BLaER1 treated with 17β-estradiol and CSF1 and Interleukin-3, amounts not matched to agents 10 nM and 100 nM (cell line): ENCODE data around the gene KCTD1.

Source experiments
- H3K27ac ChIP-seq, 11 experiments: shearing (Covaris generic); formaldehyde crosslinking; 2 replicates each; pipeline ENCODE4 v1.8.1; 2022
- H3K27me3 ChIP-seq, 11 experiments: shearing (Covaris generic); formaldehyde crosslinking; 2 replicates each; pipeline ENCODE4 v1.8.1; 2022
- H3K36me3 ChIP-seq, 11 experiments: shearing (Covaris generic); formaldehyde crosslinking; 2 replicates each; pipeline ENCODE4 v1.8.1; 2022
- H3K4me1 ChIP-seq, 10 experiments: shearing (Covaris generic); formaldehyde crosslinking; 2 replicates each; pipeline ENCODE4 v1.8.1; 2022
- H3K4me2 ChIP-seq, 11 experiments: shearing (Covaris generic); formaldehyde crosslinking; 2 replicates each; pipeline ENCODE4 v1.8.1; 2022
- H3K4me3 ChIP-seq, 10 experiments: shearing (Covaris generic); formaldehyde crosslinking; 2 replicates each; pipeline ENCODE4 v1.8.1; 2022
- H3K9ac ChIP-seq, 11 experiments: shearing (Covaris generic); formaldehyde crosslinking; 2 replicates each; pipeline ENCODE4 v1.8.1; 2022
- H3K9me3 ChIP-seq, 11 experiments: shearing (Covaris generic); formaldehyde crosslinking; replicated peaks in 1 of 11; 2 replicates each; pipeline ENCODE4 v1.8.1; 2022
- H4K20me1 ChIP-seq, 11 experiments: shearing (Covaris generic); formaldehyde crosslinking; 2 replicates each; pipeline ENCODE4 v1.8.1; 2022
- Cebpa-rat ChIP-seq, 11 experiments: shearing (Covaris generic); IDR thresholded peaks; 2 replicates each; pipeline ENCODE4 v1.8.1; 2022

The KCTD1 gene

DNA sequence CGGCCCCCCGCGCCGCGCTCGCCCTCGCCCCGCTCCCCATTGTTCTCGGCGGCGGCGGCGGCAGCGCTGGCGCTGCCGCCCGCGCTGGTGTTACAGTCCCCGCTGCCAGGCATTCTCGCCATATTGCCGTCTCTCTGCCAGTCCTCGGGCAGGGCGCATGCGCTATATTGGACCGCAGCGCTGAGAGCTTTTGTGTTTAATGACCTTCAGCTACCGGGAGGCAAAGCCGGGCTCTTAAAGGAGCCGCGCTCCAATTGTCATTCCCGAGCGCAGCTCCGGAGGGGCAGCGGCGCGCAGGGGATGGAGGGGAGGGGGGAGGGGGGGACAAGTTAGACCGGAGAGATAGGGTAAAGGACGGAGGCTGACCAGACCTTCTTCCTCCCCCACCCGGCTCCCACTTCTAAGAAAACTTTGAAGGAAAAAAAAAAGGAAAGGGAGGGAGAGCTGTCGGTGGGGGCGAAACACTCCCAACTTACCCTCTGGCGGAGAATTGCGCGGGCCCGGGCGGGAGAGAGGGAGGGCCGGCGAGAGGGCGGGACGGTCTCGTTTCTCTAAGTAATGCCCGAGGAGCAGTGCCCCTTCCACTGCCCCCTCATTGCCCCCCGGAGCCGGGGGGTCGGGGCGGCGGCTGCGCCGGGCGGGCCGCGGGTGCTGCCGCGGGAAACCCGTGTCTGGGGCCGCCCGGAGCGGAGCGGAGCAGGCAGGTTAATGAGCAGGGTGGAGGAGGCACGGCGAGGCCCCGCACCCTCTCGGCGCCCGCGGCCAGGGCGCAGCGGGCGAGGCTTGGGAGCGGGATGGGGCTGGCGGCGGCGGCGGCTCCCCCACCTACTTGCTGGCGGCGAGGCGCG lies at the start of gene KCTD1:
TSS of gene KCTD1 (minus strand) at position 139 of the 848 bp plus-strand sequence. CDS start at position 122, 17 bp downstream.
- no peak for TF ChIP-seq Cebpa-rat (IDR thresholded peaks at IDR 0.05)
- H3K4me3 ChIP-seq, result peak within 1 kb of the TSS; percentile 72 to 93 (median 90)
- peak within 1 kb of the TSS; percentile 96 to 100 (median 100) for H3K4me2 ChIP-seq
- H3K27ac ChIP-seq, result peak within 1 kb of the TSS in 10 of 11 experiments; percentile 47 to 85 (median 78); a peak in 19 of 22 replicates
- peak within 1 kb of the TSS; percentile 78 to 88 (median 85) for H3K9ac ChIP-seq
- peaks cover 0 to 64% (median 40%) of the 10 kb centered on the region in 11 experiments; a peak in 18 of 22 replicates for H4K20me1 ChIP-seq
- H3K27me3 ChIP-seq, result peaks cover 49 to 50% (median 49%) of the 10 kb centered on the region in 11 experiments
- no peaks in the 10 kb centered on the region; a peak in 1 of 22 replicates for H3K9me3 ChIP-seq
- H3K36me3 ChIP-seq, result peaks cover 0 to 6% (median 0%) of the 10 kb centered on the region in 11 experiments; a peak in 1 of 22 replicates
- peaks cover 45 to 57% (median 49%) of the 10 kb centered on the region in 10 experiments for H3K4me1 ChIP-seq

DNA sequence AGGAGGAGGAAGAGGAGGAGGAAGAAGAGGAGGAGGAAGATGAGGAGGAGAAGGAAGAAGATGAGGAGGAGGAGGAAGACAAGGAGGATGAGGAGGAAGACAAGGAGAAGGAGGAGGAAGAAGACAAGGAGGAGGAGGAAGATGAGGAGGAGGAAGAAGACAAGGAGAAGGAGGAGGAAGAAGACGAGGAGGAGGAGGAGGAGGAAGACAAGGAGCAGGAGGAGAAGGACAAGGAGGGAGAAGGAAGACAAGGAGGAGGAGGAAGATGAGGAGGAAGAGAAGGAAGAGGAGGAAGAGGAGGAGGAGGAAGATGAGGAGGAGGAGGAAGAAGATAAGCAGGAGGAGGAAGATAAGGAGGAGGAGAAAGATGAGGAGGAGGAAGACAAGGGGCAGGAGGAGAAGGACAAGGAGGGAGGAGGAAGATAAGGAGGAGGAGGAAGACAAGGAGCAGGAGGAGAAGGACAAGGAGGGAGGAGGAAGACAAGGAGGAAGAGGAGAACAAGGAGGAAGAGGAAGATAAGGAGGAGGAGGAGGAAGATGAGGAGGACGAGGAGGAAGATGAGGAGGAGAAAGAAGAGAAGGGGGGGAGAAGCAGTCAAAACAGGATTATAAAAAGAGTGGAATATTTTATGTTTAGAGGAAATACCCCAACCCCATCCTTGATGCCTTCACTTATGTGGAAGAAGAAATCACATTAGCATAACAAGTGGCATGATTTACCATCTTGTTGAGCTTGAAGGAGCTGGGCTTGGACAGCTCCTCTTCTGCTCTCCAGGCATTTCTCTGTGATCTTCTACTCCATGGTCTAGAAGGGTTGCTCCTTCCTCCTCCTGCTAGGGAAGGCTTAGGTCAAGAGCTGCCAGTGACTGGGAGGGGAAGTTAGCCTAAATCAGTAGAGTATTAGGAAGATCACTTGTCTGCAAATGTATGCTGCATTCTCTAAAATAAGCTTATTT lies 45.3 kb upstream of the KCTD1 start:
- Histone ChIP-seq H3K4me3 (no peak overlapping the region), H3K36me3 (no peaks in the 10 kb centered on the region), H3K9me3 (peaks cover 0 to 7% (median 0%) of the 10 kb centered on the region in 11 experiments; a peak in 1 of 22 replicates), H3K27ac (no peak overlapping the region), H4K20me1 (no peaks in the 10 kb centered on the region), H3K27me3 (no peaks in the 10 kb centered on the region), H3K4me2 (no peak overlapping the region), H3K4me1 (no peaks in the 10 kb centered on the region), H3K9ac (no peak overlapping the region)
- no peak for TF ChIP-seq Cebpa-rat (IDR thresholded peaks at IDR 0.05)

- Histone ChIP-seq H3K4me2 (no peak overlapping the region), H3K9me3 (peaks cover 0 to 5% (median 0%) of the 10 kb centered on the region in 11 experiments; a peak in 3 of 22 replicates), H3K9ac (no peak overlapping the region), H3K4me3 (no peak overlapping the region), H3K27ac (no peak overlapping the region), H3K4me1 (no peaks in the 10 kb centered on the region), H3K36me3 (no peaks in the 10 kb centered on the region), H3K27me3 (no peaks in the 10 kb centered on the region), H4K20me1 (no peaks in the 10 kb centered on the region)
- no peak for TF ChIP-seq Cebpa-rat (IDR thresholded peaks at IDR 0.05)
These were observed 36.4 kb upstream of the KCTD1 start for GRCh38 chr18:26584745-26585144.

DNA sequence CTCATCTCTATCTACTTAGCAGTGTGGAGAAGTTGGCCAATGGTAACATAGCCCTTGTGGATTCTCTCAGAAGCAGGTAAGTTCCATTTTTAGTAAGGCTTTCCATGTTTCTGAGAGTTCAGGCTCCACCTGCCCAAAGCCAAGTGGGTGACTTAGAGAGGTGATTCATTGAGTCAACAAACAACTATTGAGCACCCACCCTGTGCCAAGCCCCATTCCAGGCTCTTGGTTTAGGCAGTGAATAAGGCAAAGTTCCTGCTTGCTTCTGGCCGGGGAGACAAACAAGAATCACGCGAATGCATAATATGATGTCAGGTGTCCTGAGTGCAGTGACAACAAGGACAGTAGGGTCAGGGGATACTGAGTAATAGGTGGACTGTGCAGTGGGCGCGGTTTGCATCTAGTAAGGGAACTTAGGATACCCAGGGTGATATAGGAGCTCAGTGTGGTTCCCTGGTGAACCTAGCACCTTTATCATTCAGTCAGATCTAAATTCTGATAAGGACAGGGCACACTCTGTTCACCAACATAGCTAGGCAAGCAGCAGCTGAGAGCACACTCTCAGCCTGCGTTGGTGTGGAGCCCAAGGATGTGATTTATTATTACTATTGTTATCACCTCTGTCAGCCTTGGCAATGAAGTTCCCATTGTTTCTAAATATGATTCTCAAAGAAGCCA lies 31.7 kb upstream of the KCTD1 start:
- H3K4me3 ChIP-seq, result no peak overlapping the region
- no peak for TF ChIP-seq Cebpa-rat (IDR thresholded peaks at IDR 0.05)
- H3K9ac ChIP-seq, result no peak overlapping the region
- H3K9me3 ChIP-seq, result no peaks in the 10 kb centered on the region
- H3K27me3 ChIP-seq, result peaks cover 13 to 21% (median 14%) of the 10 kb centered on the region in 11 experiments
- H3K27ac ChIP-seq, result no peak overlapping the region
- peaks cover 3 to 17% (median 6%) of the 10 kb centered on the region in 10 experiments; a peak in 13 of 20 replicates for H3K4me1 ChIP-seq
- H4K20me1 ChIP-seq, result no peaks in the 10 kb centered on the region
- no peak overlapping the region for H3K4me2 ChIP-seq
- H3K36me3 ChIP-seq, result no peaks in the 10 kb centered on the region

- Histone ChIP-seq H3K9me3 (no peaks in the 10 kb centered on the region), H3K4me1 (peaks cover 4 to 18% (median 7%) of the 10 kb centered on the region in 10 experiments; a peak in 13 of 20 replicates), H3K27ac (no peak overlapping the region), H3K36me3 (no peaks in the 10 kb centered on the region), H3K4me2 (peak overlapping the region in 3 of 11 experiments; percentile 43 to 62 (median 47); a peak in 4 of 22 replicates), H3K4me3 (no peak overlapping the region), H3K27me3 (peaks cover 25 to 38% (median 29%) of the 10 kb centered on the region in 11 experiments), H4K20me1 (no peaks in the 10 kb centered on the region), H3K9ac (no peak overlapping the region)
- TF ChIP-seq Cebpa-rat (IDR thresholded peaks at IDR 0.05), result no peak
These were observed 27.5 kb upstream of the KCTD1 start for GRCh38 chr18:26575865-26576217.

DNA sequence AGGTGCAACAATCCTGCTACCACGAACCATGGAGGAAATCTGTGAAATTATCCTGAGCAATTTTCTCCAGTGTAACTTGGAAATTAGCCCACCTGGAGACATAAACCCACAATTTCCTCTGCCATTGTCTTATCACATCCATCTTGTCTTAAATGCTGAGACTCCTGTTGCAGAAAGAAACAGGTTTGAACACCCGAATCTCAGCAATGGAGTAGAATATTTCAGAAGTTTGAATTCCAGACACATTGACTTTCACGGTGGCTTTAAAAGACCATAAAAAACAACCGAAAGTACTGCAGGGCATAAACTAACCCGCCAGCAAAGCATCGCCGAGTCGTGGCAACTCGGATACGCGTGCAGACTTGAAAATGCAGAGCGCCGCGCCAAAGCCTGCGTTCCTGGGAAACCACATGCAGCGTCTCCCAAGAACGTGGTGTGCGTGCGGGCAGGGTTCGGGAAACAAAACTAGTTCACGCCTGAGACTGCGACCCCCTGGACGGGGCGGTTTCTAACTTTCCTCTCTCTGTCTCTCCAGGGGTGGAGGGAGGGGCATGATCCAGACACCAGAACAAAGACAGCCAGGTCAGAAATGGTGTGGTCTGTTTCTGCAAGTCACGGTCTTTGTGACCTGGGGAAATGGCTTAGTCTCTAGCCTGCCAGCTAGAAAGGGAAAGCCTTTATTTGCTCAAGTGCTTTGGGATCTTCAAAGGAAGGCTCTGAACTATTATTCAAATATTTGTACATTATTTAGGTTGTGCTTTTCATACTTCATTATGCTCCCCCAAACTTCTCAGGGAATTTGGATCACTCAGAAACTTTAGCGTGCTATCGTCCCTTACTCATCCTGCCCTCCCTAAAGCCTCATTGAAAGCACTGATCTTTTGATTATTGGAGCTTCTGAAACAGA lies 26.9 kb upstream of the KCTD1 start:
- Histone ChIP-seq H3K9me3 (no peaks in the 10 kb centered on the region), H3K36me3 (no peaks in the 10 kb centered on the region), H3K4me2 (peak overlapping the region; percentile 16 to 78 (median 54); a peak in 21 of 22 replicates), H4K20me1 (no peaks in the 10 kb centered on the region), H3K4me1 (peaks cover 4 to 18% (median 7%) of the 10 kb centered on the region in 10 experiments; a peak in 13 of 20 replicates), H3K9ac (peak overlapping the region in 1 of 11 experiments; percentile 22; a peak in 1 of 22 replicates), H3K27me3 (peaks cover 25 to 38% (median 29%) of the 10 kb centered on the region in 11 experiments), H3K27ac (no peak overlapping the region), H3K4me3 (peak overlapping the region in 4 of 10 experiments; percentile 15 to 33 (median 22); a peak in 5 of 20 replicates)
- no peak for TF ChIP-seq Cebpa-rat (IDR thresholded peaks at IDR 0.05)

DNA sequence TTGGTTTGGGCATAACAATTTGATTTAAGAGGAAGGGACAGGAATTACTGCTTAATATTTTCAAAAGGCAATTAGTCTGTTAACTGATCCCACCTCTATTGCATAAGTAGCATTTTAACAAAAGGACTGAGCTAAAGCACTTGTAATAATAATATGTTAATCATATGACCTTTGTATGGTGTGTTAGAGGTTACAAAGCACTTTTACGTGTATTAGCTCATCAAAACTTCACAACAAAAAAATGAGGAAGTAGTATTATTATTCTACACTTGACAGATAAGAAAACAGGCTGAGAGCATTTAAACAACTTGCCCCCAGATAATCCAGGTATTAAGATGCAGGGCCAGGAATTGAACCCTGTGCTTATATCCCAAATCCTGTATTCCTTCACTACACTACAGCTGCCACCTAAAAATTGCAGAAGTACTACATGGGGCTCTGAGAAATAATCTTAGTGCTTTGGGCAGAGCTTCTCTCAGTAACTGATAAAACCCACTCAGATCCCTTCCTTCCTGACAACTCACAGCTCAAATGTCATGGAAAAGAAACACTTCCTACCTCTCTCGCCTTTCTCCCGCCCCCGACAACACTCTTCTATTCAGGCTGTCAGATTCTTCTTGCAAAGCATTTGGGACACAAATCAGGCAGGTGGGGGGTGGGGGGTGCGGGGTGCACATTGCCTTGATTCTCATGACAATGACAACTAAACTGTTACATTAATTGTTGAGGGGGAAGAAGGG lies 20.7 kb upstream of the KCTD1 start:
- H3K27me3 ChIP-seq, result peaks cover under 1 to 8% (median 4%) of the 10 kb centered on the region in 11 experiments; a peak in 17 of 22 replicates
- no peak for TF ChIP-seq Cebpa-rat (IDR thresholded peaks at IDR 0.05)
- H3K4me2 ChIP-seq, result no peak overlapping the region
- no peak overlapping the region for H3K27ac ChIP-seq
- H3K36me3 ChIP-seq, result no peaks in the 10 kb centered on the region
- no peaks in the 10 kb centered on the region for H3K9me3 ChIP-seq
- no peak overlapping the region for H3K4me3 ChIP-seq
- H3K4me1 ChIP-seq, result no peaks in the 10 kb centered on the region
- H3K9ac ChIP-seq, result no peak overlapping the region
- H4K20me1 ChIP-seq, result no peaks in the 10 kb centered on the region
